HL-60/S4 treated with retinoic acid at 250 ng/mL for 4 days and 3 days (cell line): ENCODE measurements around the gene TRIM31.
"Not testable (repeated sequence)": the region's sequence is repeated elsewhere in the genome, so short reads cannot be mapped to it uniquely, and the experiment has no call there.

Source experiments
- in situ Hi-C: fragments of 300-500 bp; cut with MboI; formaldehyde crosslinking; loops from 2 replicates; pipeline ENCODE4 v1.7.0; 2022; ENCODE audit warnings: low sequenced_read_pairs

TRIM31 gene

GRCh38 chr6:30149858-30150550 lies 37.1 kb upstream of the TRIM31 start:
- in situ Hi-C loops: no loop called here

DNA sequence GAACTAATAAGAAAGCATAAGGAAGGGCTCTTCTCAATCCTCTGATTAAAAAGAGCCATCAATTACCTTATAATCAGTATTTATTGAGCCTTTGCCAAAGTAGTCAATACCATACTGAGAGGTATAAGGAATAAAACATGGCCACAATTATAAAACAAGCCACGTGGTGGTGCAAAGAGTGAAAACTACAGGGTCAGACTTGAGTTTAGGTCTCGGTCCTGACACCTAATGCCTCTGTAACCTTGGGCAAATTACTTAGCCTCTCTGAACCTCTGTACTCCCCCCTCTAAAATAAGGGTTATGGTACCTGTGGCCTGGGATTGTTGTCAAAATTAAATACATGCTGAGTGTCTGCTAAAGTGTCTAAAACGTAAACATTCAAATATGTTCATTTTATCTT lies 36.3 kb upstream of the TRIM31 start:
- in situ Hi-C loops: no loop called here

DNA sequence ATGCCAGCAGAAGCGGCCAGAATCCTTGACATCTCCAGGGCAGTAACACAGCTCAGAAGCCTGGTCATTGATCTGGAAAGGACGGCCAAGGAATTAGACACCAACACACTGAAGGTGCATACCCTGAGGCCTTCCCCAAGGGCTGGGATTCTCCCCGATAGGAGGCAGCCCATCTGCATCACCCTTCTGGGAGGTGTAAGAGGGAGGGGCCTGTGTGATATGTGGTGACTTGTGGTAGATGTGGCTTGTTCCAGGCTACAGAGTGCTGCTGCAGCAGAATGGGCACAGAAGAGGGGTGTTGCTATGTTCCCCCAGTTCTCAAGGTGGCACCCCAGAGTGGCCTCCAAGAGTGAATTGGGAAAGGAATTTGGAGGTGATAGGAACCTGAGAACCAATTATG lies 34.2 kb upstream of the TRIM31 start:
- in situ Hi-C loops: no loop called here

DNA sequence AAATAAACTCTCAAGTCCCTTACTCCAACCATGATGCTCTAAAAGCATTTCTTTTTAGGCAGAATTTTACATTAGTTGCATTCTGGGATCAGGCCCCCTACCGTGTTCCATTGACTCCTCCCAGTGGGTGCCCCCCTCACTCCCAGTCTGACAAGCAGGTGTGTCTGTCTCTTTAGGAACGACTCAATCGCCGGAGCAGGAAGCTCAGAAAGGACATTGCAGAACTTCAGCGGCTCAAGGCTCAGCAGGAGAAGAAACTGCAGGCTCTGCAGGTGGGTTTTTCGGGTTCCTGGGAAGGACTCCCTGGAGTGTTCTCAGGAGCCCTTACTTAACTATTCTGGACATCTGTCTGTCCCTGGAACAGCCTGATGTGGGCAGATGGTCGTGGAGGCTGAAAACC lies 32.9 kb upstream of the TRIM31 start:
- in situ Hi-C loops: no loop called here

DNA sequence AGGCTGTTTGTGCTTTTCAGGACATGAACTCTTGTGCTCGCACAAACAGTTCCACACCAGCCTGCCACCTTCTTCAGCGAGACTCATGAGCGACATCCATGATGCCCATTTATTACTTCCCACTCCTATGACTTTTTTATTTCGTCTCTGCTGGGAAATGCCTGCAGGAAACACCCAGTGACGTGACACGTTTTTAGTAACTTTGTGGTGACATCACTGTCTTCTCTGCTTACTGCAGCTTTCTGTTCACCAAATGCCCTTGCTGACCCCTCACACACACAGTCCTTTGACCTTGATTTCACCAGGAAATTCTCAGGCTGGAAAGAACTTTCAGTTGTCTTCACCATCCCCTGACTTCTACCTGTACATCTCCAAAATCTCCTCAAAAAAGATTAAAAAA lies 31.9 kb upstream of the TRIM31 start:
- in situ Hi-C loops: no loop called here

- in situ Hi-C loops: no loop called here
These were observed 30.9 kb upstream of the TRIM31 start for GRCh38 chr6:30143780-30144179.

DNA sequence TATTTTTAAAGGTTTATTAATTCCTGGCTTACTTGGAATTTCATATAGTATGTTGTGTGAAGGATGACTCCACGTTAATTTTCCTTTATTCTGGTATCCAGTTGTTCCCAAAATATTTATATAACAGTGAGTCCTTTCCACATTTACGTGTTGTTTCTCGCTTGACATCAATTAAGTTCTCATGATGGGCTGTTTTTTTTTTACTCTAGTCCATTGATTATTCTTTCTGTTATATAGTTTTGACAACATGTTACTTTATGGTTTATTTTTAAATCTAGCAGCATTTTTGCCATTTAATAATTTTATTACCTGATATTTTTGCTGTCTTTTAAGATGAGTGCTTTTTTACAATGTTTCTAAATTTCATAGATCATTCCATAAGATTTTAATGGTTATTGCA lies 29.8 kb upstream of the TRIM31 start:
- in situ Hi-C loops: no loop called here

DNA sequence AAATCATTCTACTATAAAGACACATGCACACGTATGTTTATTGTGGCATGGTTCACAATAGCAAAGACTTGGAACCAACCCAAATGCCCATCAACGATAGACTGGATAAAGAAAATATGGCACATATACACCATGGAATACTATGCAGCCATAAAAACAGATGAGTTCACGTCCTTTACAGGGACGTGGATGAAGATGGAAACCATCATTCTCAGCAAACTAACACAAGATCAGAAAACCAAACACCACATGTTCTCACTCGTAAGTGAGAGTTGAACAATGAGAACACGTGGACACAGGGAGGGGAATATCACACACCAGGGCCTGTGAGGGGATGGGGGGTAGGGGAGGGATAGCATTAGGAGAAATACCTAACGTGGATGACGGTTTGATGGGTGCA lies 27.4 kb upstream of the TRIM31 start:
- in situ Hi-C loops: not testable (repeated sequence)

DNA sequence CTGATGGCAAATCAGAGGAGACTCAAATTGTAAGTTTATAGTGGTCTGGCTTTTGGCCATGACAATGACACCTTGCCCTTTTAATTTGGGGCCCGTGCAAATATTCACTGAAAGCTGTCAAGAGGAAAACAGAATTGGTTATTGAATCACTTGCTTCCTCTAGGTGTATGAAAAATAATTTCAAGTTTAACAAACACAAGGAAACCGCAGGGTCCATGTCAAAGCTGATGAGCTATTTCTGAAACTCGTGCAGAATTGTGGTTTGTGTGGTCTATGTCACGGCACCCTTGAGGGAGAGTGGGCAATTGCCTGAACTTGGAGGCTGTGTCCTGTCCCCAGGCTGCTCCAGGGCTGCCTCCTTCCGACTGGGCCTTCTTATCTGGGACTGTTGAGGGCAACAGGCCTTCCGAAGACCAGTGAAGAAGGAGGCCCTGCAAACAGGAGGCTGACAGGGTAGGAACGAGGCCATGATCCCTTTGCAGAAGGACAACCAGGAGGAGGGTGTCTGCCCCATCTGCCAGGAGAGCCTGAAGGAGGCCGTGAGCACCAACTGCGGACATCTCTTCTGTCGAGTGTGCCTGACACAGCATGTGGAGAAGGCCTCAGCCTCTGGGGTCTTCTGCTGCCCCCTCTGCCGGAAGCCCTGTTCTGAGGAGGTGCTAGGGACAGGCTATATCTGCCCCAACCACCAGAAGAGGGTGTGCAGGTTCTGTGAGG lies 23.8 kb upstream of the TRIM31 start:
- in situ Hi-C loops: no loop called here

DNA sequence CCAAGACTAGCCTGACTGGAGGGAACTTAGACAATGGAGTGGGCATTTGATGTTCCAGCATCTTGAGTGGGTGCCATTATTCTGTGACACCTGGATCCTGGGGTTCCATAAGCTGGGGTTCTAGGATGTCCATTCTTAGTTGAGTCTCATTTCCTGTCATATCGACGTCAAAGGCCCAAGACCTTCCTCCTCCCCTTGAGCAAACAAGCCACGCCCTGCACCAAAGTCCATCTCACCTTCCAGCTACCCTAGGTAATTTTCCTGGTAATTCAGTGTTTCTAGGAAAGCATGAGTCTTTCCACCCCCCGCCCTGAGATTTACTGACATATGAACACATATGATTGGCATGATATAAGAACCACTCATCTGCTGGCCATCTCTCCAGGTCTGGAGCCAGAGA lies 22.9 kb upstream of the TRIM31 start, which contains the start of gene TRIM40:
TRIM40 (plus strand) TSS at position 384 of the 400 bp plus-strand sequence. CDS start 897 bp downstream, outside the sequence.
- in situ Hi-C loops: no loop called here

GRCh38 chr6:30135147-30135546 lies 22.3 kb upstream of the TRIM31 start:
- in situ Hi-C loops: no loop called here

- in situ Hi-C loops: no loop called here
These were observed 19.1 kb upstream of the TRIM31 start for GRCh38 chr6:30131947-30132497.

DNA sequence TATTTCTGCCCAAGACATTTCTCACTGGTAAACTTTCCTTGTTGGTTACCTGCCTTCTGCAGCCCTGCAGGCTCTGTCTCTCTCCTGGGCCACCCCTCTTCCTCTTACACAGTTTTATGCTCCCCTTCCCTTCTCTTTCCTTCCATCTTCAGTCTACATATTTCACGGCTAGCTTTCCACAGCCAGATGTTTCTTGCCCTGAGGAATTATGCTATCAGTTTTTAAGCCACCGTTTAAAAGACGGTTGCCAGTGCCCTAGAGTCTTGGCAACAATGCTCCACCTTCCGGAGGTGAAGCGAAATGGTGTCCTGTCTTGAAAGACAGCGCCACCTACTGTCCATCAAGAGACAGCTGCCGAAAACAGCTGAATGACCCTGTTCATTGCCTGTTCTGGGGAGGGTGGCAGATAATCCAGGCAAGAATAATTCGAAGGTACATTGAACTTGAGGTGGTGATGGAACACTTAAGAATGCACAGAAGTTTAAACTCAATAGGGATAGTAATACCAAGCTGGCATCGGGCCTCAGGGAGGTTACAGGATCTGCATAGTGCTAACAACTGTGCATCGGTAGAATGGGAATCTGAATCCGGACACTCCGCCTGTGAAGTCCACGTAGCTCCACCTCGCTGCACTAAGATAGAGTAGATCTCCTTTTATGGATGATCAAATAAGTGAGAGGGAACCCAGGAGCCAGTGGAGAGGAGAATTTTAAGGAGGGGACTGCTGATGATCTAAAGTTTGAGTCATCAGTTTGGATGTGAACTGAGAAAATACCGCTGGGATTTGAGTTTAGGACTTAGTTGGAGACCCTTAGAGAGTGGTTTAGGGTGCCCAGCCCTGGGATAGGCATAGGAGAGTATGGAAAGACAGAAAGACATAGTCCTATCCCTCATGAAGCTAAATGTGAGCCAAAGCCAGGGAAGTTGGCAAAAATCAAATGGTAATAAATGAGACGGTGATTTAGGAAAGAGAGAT lies 18.3 kb upstream of the TRIM31 start:
- in situ Hi-C loops: no loop called here

DNA sequence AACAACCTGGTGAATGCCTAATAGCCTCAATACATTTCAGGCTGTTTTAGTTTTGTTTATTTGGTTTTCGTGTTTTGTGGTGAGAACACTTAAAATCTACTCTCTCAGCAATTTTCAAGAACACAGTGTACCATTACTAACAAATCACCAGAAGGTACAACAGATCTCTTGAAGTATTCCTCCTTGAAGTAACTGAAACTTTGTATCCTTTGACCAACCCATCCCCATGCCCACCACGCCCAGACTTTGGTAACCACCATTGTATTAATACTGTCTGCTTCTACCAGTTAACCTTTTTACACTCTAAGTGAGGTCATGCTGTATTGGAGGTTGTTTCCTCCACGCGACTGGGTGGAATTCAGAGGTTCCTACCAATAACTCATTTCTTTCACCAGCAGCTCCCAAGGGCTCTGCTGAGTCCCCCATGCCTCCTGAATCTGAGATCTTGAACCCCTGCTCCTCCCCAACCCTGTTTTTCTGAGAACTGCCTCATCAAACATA lies 17.3 kb upstream of the TRIM31 start:
- in situ Hi-C loops: no loop called here

DNA sequence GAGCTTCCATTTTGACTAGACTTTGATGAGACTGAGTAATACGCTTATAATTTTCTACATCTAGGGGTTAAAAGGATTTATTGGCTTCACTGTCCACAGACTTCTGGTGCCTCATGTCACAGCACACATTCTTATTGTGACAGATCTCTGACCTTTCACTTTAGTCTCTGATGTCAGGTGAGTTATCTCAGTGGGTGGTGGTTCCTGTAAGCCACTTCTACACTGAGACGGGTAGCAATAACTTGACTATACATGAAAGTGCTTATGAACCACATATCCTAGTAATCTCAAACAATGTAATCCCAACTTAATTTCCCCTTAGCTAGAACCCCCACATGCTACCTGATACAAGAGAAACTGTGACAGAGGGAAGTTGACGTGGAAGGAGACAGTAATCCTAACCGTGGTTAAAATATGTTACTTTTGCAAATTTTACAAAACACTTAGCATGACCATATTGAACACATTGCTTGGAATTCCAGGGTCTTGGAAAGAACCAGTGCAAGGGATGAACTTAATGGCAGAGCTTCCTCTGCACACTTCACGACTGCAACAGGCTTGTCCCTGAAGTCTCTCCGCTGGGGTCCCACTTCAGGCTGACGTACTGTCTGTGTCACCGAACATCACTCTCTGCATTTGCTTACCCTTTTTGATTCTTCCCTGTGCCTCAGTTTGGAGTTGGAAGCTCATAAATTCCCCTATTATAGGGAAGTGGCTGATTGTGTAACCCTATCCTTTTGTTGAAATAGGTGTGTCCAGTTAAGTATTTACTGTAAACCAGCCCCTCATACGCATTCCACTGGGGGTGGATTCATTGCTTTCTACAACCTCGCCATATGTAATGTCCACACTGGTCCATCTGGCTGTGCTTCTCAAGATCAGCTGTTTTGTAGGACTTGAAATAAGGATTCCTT lies 16.6 kb upstream of the TRIM31 start:
- in situ Hi-C loops: no loop called here

DNA sequence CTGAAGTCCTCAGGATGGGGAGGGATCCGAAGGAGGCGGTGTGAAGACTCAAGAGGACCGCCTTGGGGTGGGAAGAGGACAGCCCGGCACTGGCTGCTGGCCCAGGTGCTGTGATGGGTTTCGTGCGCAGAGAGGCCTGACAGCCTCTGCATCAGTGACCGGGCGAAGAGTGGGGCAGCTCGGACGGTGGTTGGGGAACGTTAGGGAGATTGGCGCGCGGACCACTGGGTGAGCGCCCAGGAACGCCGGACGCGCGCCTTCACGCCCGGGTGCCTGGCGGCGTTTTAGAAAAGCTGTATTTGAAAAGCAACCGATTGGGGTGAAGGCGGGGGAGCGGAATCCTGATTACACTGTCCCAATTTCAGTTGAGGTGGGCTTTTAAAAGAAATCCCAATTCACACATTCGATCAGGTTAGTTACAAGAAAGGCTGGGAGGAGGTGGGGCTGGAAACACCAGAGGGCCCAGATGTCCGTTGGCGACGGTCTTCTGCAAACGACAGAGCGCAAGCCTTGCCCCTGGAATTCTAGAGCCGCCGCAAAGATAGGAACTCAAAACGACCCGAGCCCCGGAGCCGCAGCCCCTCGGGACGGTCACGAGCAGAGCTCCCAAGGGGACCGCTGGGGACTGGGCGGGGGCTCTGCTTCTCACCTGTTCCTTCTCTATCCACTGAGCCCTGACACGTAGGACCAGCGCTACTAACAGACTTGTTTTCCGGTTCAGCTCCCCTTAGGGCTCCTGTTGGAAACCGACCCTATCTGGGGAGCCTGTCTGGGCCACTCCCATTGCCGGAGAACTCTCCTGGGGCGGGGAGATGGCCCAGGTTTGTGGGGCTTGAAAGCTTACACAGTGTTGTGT lies 14.6 kb upstream of the TRIM31 start:
- in situ Hi-C loops: no loop called here

GRCh38 chr6:30122515-30122914 lies 9.6 kb upstream of the TRIM31 start:
- in situ Hi-C loops: no loop called here

DNA sequence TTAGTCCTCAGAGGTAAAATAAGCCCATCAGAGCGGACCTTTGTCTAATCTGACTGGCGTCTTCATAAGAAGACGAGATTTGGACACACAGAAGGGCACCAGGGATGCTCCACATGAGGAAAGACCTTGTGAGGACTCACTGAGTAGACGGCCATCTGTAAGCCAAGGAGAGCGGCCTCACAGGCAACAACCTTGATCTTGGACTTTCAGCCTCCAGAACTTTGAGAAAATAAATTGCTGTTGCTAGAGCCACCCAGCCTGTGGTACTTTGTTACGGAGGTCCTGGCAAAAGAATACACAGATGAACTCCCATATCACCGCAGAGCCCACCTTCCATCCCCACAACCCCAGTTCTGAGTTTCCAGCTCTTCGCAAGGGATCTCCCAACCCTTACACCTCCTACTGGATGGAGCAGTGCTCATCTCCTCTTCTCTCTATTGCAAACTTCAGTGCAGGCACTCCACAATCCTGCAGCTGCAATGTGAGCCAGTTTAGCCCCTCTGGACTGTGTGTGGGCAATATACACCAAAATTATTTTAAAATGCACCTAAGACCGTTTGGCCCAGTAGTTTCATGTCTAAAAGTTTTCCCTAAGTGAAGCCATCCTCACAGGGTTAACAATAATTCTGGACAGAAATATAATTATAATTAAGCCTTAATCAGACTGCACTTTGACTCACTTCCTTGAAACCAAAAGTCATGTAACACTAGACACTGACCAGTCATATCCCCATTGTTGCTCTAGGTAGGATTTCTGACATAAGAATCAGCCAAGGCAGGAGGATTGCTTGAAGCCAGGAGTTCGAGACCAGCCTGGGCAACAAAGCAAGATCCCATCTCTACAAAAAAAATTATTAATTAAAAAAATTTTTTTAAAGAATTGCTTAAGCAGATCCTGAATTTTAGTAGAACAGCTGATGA lies 8.8 kb upstream of the TRIM31 start:
- in situ Hi-C loops: no loop called here
